Measurements from ENCODE around the gene ZBTB17.
"Not testable (repeated sequence)": the region's sequence is repeated elsewhere in the genome, so short reads cannot be mapped to it uniquely, and the experiment has no call there.

Gene ZBTB17

GRCh38 chr1:15988856-15989736 is 13.2 kb upstream of the ZBTB17 start:
- no peak for DNase-seq (ENCODE audit: low spot score)

GRCh38 chr1:15985611-15986297 is 9.9 kb upstream of the ZBTB17 start:
- DNase-seq (ENCODE audit: low spot score) = no peak

GRCh38 chr1:15983275-15983674 is 7.4 kb upstream of the ZBTB17 start:
- DNase-seq (ENCODE audit: low spot score) = no peak

GRCh38 chr1:15981679-15982078 is 5.8 kb upstream of the ZBTB17 start:
- DNase-seq (ENCODE audit: low spot score) = no peak

GRCh38 chr1:15977947-15978346 is 2.0 kb upstream of the ZBTB17 start:
- DNase-seq (ENCODE audit: low spot score) = not testable (repeated sequence)

GRCh38 chr1:15975358-15975804 is 520 bp downstream of the ZBTB17 start:
- DNase-seq (ENCODE audit: low spot score) = peak; percentile 12

- no peak for DNase-seq (ENCODE audit: low spot score)
Observed at GRCh38 chr1:15974855-15975254, 1.0 kb downstream of the ZBTB17 start.

- no peak for DNase-seq (ENCODE audit: low spot score)
Observed at GRCh38 chr1:15973772-15974171, 2.1 kb downstream of the ZBTB17 start.

- no peak for DNase-seq (ENCODE audit: low spot score)
Observed at GRCh38 chr1:15972409-15972808, 3.5 kb downstream of the ZBTB17 start.

GRCh38 chr1:15970911-15971310 is 5.0 kb downstream of the ZBTB17 start:
- no peak for DNase-seq (ENCODE audit: low spot score)

GRCh38 chr1:15969321-15969880 is 6.5 kb downstream of the ZBTB17 start:
- DNase-seq (ENCODE audit: low spot score) = no peak

- no peak for DNase-seq (ENCODE audit: low spot score)
Observed at GRCh38 chr1:15968172-15968571, 7.7 kb downstream of the ZBTB17 start.

GRCh38 chr1:15966956-15967344 is 9.0 kb downstream of the ZBTB17 start:
- DNase-seq (ENCODE audit: low spot score) = no peak

GRCh38 chr1:15966081-15966955 is 9.6 kb downstream of the ZBTB17 start:
- DNase-seq (ENCODE audit: low spot score) = no peak

GRCh38 chr1:15965228-15965767 is 10.6 kb downstream of the ZBTB17 start:
- peak; percentile 82 for DNase-seq (ENCODE audit: low spot score)

- DNase-seq (ENCODE audit: low spot score) = no peak
Observed at GRCh38 chr1:15963968-15964648, 11.8 kb downstream of the ZBTB17 start.

GRCh38 chr1:15963363-15963967 is 12.4 kb downstream of the ZBTB17 start:
- no peak for DNase-seq (ENCODE audit: low spot score)

- no peak for DNase-seq (ENCODE audit: low spot score)
Observed at GRCh38 chr1:15962671-15963362, 13.1 kb downstream of the ZBTB17 start.

- DNase-seq (ENCODE audit: low spot score) = no peak
Observed at GRCh38 chr1:15962176-15962575, 13.7 kb downstream of the ZBTB17 start.

GRCh38 chr1:15961492-15961891 is 14.4 kb downstream of the ZBTB17 start:
- no peak for DNase-seq (ENCODE audit: low spot score)
